GM12878 (cell line): ENCODE results near the gene VSTM1. TPM values are rescaled to one million over a fixed set of nuclear protein-coding genes. Genes with fewer than 3 reads are reported as not detected.

Experiments
- ATAC-seq: fragments of 200-7000 bp; cut with Tn5 transposase; 3 replicates; pipeline ENCODE4 v1.9.1; 2020; ENCODE audit warnings: mild to moderate bottlenecking, moderate library complexity
- BruUV-seq: library from RNA; stranded (reverse); fragments of 400-500 nt; replicated peaks from 2 replicates; lab custom pipeline; 2021; lab: Mats Ljungman, UMichigan
- CTCF ChIA-PET: fragments of 300-600 bp; sonication (Branson Sonifier 250); formaldehyde crosslinking; extraction: SDS; loops from one replicate; lab custom pipeline; 2021; ENCODE audit warnings: inconsistent platforms; lab: Yijun Ruan, JAX
- POLR2A ChIA-PET: fragments of 350-600 bp; formaldehyde crosslinking; extraction: SDS; loops from one replicate; lab custom pipeline; 2021; ENCODE audit warnings: inconsistent platforms; lab: Charles Lee
- RAD21 ChIA-PET: fragments of 300-600 bp; sonication (Branson Sonifier 250); formaldehyde crosslinking; loops from one replicate; lab custom pipeline; 2023; ENCODE audit warnings: antibody characterized with exemption; ENCODE audit not compliant: unreplicated experiment; lab: Charles Lee
- SMC1A ChIA-PET: fragments of 300-600 bp; sonication (Branson Sonifier 250); formaldehyde crosslinking; loops from one replicate; lab custom pipeline; 2023; ENCODE audit not compliant: unreplicated experiment, uncharacterized antibody; lab: Charles Lee
- DNase-seq: peaks from one replicate; pipeline ENCODE4 v3.0.0-alpha.2; 2011; ENCODE audit warnings: low read depth, low spot score
- FAIRE-seq: peaks from 3 replicates; lab custom pipeline; 2011; peaks lifted over from hg19 to GRCh38; lab: Jason Lieb, UNC
- H2AFZ ChIP-seq: 2 replicates; pipeline ENCODE4 v1.6.0; 2011; ENCODE audit warnings: low read depth, low read length, control low read depth; ENCODE audit not compliant: control insufficient read depth
- H3K27ac ChIP-seq: 2 replicates; pipeline ENCODE4 v1.5.1; 2011; ENCODE audit warnings: control low read depth; ENCODE audit not compliant: control insufficient read depth, insufficient read depth
- H3K27me3 ChIP-seq, 2 experiments: replicated peaks in 1 of 2; 2 replicates each; pipeline versions ENCODE4 v1.6.0 to v1.6.1; 2011; ENCODE audit warnings: low read length in 1 of 2; ENCODE audit not compliant: control insufficient read depth in 2 of 2, insufficient read depth in 2 of 2
- H3K36me3 ChIP-seq, 2 experiments: 2 replicates each; pipeline ENCODE4 v1.5.1; 2011; ENCODE audit warnings: low read length in 1 of 2; ENCODE audit not compliant: control insufficient read depth in 2 of 2, insufficient read depth in 2 of 2
- H3K4me1 ChIP-seq: 2 replicates; pipeline ENCODE4 v1.6.1; 2011; ENCODE audit warnings: mild to moderate bottlenecking, low read length, moderate library complexity, mixed read lengths; ENCODE audit not compliant: control insufficient read depth, insufficient read depth
- H3K4me2 ChIP-seq: 2 replicates; pipeline ENCODE4 v1.6.0; 2011; ENCODE audit warnings: control low read depth; ENCODE audit not compliant: control insufficient read depth, insufficient read depth
- H3K4me3 ChIP-seq: fragments of 200-600 bp; sonication (generic); 2 replicates; pipeline ENCODE4 v1.5.1; 2016
- H3K79me2 ChIP-seq: 2 replicates; pipeline ENCODE4 v1.6.0; 2011; ENCODE audit warnings: low read length; ENCODE audit not compliant: control insufficient read depth, insufficient read depth
- H3K9ac ChIP-seq: 2 replicates; pipeline ENCODE4 v1.8.0; 2011; ENCODE audit warnings: low read length, control low read depth, mixed read lengths; ENCODE audit not compliant: control insufficient read depth, insufficient read depth
- H3K9me3 ChIP-seq: replicated peaks from 3 replicates; pipeline ENCODE4 v1.5.1; 2011; ENCODE audit warnings: mild to moderate bottlenecking, low read length; ENCODE audit not compliant: control insufficient read depth, insufficient read depth
- H4K20me1 ChIP-seq: 2 replicates; pipeline ENCODE4 v1.6.0; 2011; ENCODE audit not compliant: control insufficient read depth, insufficient read depth
- BMI1 ChIP-seq: fragments of 450-650 bp; IDR thresholded peaks from 2 replicates; pipeline ENCODE4 v1.6.1; 2016; ENCODE audit warnings: mild to moderate bottlenecking, moderate library complexity, borderline replicate concordance
- FOXK2 ChIP-seq: fragments of 450-650 bp; IDR thresholded peaks from 2 replicates; pipeline ENCODE4 v1.6.1; 2017; ENCODE audit warnings: mild to moderate bottlenecking, moderate library complexity
- KAT2A ChIP-seq: conservative IDR thresholded peaks from 2 replicates; pipeline ENCODE4 v1.6.1; 2011; ENCODE audit warnings: low read depth, low read length; ENCODE audit not compliant: control insufficient read depth
- MTA3 ChIP-seq: IDR thresholded peaks from 2 replicates; pipeline ENCODE4 v1.6.1; 2012; ENCODE audit warnings: low read length, inconsistent platforms, borderline replicate concordance
- MXI1 ChIP-seq: fragments of 150-350 bp; IDR thresholded peaks from 2 replicates; pipeline ENCODE4 v1.6.1; 2011; ENCODE audit warnings: low read depth, mild to moderate bottlenecking, inconsistent platforms, low read length, improper control_type of control experiment
- MYC ChIP-seq: IDR thresholded peaks from 2 replicates; pipeline ENCODE4 v1.6.1; 2011; ENCODE audit warnings: mild to moderate bottlenecking, low read length, moderate library complexity, inconsistent platforms; ENCODE audit not compliant: insufficient read depth, insufficient replicate concordance, insufficient read length, severe bottlenecking
- PAX8 ChIP-seq: fragments of 450-650 bp; IDR thresholded peaks from 2 replicates; pipeline ENCODE4 v1.6.1; 2017; ENCODE audit warnings: mild to moderate bottlenecking, moderate library complexity
- WGBS: methylation state at CpG from one replicate; pipeline ENCODE4 v1.1.6; 2016; ENCODE audit warnings: low lambda C conversion rate; ENCODE audit not compliant: insufficient replicate concordance, insufficient coverage; ENCODE audit errors: missing lambda C conversion rate; 5-methylcytosine and 5-hydroxymethylcytosine counted together
- in situ Hi-C: fragments of 300-500 bp; cut with MboI; formaldehyde crosslinking; loops from 9 replicates; pipeline ENCODE4 v1.14.3; 2018; ENCODE audit warnings: mixed read lengths
- intact Hi-C: fragments of 100-400 bp; cut with micrococcal nuclease; formaldehyde crosslinking; loops from one replicate; pipeline ENCODE4 v1.14.2; 2022; ENCODE audit not compliant: unreplicated experiment
- polyA plus RNA-seq, 11 experiments: library from polyadenylated mRNA; depleted of rRNA in 4 of 11; unstranded in 6 of 11; stranded (reverse) in 5 of 11; fragments of >200 nt; fragmentation: Nextera tagmentation in 4 of 11; fragmentation: Illumina TruSeq in 1 of 11; extraction: Ambion mirVana in 4 of 11; extraction: Trizol in 1 of 11; gene quantifications; 1 replicate in 1 of 11; 2 replicates in 10 of 11; pipeline versions ENCODE4 v1.2.1 to v1.2.3, GENCODE V29; 2011 to 2016; ENCODE audit warnings: inconsistent platforms in 2 of 11, missing spikeins in 2 of 11, low read depth in 1 of 11
- total RNA-seq, 4 experiments: library from RNA; depleted of rRNA in 3 of 4; stranded (reverse); fragments of >200 nt in 3 of 4; fragmentation: Illumina TruSeq in 1 of 4; extraction: Trizol in 1 of 4; gene quantifications; 2 replicates each; pipeline versions ENCODE4 v1.2.1 to v1.2.3, GENCODE V29; 2013 to 2021
- TF ChIP-seq, protein P1 (sequence below): fragments of 450-650 bp; conservative IDR thresholded peaks from 2 replicates; pipeline ENCODE4 v1.6.1; 2017; ENCODE audit warnings: mild to moderate bottlenecking, moderate library complexity

The VSTM1 gene
- total and polyA plus RNA-seq, 10 of the 15 experiments (the other 5 are each of a cell fraction or from before 2014, with no cell fraction given), result not detected

DNA sequence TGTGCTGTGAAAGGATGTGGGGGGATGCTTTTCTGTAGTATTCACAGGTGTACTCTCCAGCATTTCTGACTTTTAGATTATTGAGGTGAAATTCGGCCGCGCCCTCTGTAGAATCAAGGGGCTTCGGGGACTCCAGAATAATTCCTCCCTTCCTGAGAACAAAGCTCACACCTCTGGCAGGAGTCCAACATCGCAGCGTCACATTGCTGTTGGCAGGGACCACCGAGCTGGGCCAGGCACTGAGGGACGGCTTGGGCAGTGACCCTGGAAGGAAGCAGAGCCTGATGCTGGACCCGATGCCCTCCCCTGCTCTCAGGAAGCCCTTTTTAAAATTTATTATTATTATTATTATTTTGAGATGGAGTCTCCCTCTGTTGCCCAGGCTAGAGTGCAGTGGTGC, 11.2 kb upstream of the VSTM1 start:
- no TSS peak for BruUV-seq
- ChIA-PET CTCF (no interaction called here), SMC1A (no interaction called here), POLR2A (no interaction called here), RAD21 (no interaction called here)
- no peak for FAIRE-seq
- no peak for DNase-seq
- no peak overlapping the region for H3K4me3 ChIP-seq
- no peak overlapping the region for H3K4me2 ChIP-seq
- no peaks in the 10 kb centered on the region for H3K36me3 ChIP-seq
- no peak for ATAC-seq
- no peak overlapping the region for H3K9ac ChIP-seq
- H3K27me3 ChIP-seq, result no peaks in the 10 kb centered on the region
- peaks cover 1% of the 10 kb centered on the region; the same call in 2 of the 3 replicates for H3K9me3 ChIP-seq
- no peaks in the 10 kb centered on the region for H3K79me2 ChIP-seq
- no peak for TF ChIP-seq PAX8
- TF ChIP-seq MXI1, result no peak
- TF ChIP-seq MTA3, result no peak
- TF ChIP-seq FOXK2, result no peak
- H4K20me1 ChIP-seq, result no peaks in the 10 kb centered on the region
- H3K4me1 ChIP-seq, result no peaks in the 10 kb centered on the region
- H2AFZ ChIP-seq, result no peak overlapping the region
- in situ Hi-C loops, result no loop called here
- intact Hi-C loops, result no loop called here
- 41% methylated on average over 9 of the region's 9 CpGs for WGBS
- H3K27ac ChIP-seq, result no peak overlapping the region

GRCh38 chr19:54073829-54074228, 10.1 kb upstream of the VSTM1 start:
- ChIA-PET CTCF (no interaction called here), RAD21 (no interaction called here), SMC1A (no interaction called here), POLR2A (no interaction called here)
- no peak for DNase-seq
- WGBS, result 43% methylated on average over 10 of the region's 10 CpGs
- TF ChIP-seq MYC (no peak), BMI1 (no peak), KAT2A (no peak)
- TF ChIP-seq, protein P1, sequence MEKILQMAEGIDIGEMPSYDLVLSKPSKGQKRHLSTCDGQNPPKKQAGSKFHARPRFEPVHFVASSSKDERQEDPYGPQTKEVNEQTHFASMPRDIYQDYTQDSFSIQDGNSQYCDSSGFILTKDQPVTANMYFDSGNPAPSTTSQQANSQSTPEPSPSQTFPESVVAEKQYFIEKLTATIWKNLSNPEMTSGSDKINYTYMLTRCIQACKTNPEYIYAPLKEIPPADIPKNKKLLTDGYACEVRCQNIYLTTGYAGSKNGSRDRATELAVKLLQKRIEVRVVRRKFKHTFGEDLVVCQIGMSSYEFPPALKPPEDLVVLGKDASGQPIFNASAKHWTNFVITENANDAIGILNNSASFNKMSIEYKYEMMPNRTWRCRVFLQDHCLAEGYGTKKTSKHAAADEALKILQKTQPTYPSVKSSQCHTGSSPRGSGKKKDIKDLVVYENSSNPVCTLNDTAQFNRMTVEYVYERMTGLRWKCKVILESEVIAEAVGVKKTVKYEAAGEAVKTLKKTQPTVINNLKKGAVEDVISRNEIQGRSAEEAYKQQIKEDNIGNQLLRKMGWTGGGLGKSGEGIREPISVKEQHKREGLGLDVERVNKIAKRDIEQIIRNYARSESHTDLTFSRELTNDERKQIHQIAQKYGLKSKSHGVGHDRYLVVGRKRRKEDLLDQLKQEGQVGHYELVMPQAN, result no peak
- intact Hi-C loops, result no loop called here
- no peaks in the 10 kb centered on the region for H3K36me3 ChIP-seq
- no peak overlapping the region for H3K27ac ChIP-seq
- no peak for ATAC-seq
- H3K4me2 ChIP-seq, result no peak overlapping the region
- no peak for FAIRE-seq
- BruUV-seq, result no TSS peak
- no peak overlapping the region for H2AFZ ChIP-seq
- no peaks in the 10 kb centered on the region for H3K79me2 ChIP-seq
- no peaks in the 10 kb centered on the region for H3K27me3 ChIP-seq
- no peaks in the 10 kb centered on the region for H4K20me1 ChIP-seq
- no peak overlapping the region for H3K4me3 ChIP-seq
- H3K4me1 ChIP-seq, result no peaks in the 10 kb centered on the region
- in situ Hi-C loops, result no loop called here
- no peaks in the 10 kb centered on the region; the same call in 2 of the 3 replicates for H3K9me3 ChIP-seq
- H3K9ac ChIP-seq, result no peak overlapping the region
